Left ventricle myocardium inferior (tissue), 1 donor: ENCODE results near the gene TUBGCP4. TPM values are rescaled to one million over a fixed set of nuclear protein-coding genes. Genes with fewer than 3 reads are reported as not detected.

Source experiments
- DNase-seq: peaks from one replicate; pipeline ENCODE4 v3.0.0-alpha.2; 2020
- H3K27ac ChIP-seq: fragments of 200-600 bp; replicated peaks from 2 replicates; pipeline ENCODE4 v1.8.0; 2021
- H3K27me3 ChIP-seq: fragments of 200-600 bp; 2 replicates; pipeline ENCODE4 v1.8.0; 2021; ENCODE audit warnings: low read depth
- H3K36me3 ChIP-seq: fragments of 200-600 bp; 2 replicates; pipeline ENCODE4 v1.8.0; 2021
- H3K4me1 ChIP-seq: fragments of 200-600 bp; 2 replicates; pipeline ENCODE4 v1.8.0; 2021
- H3K4me3 ChIP-seq: fragments of 200-600 bp; 2 replicates; pipeline ENCODE4 v1.8.0; 2021; ENCODE audit warnings: mild to moderate bottlenecking, moderate library complexity
- H3K9me3 ChIP-seq: fragments of 200-600 bp; replicated peaks from 2 replicates; pipeline ENCODE4 v1.8.0; 2021
- intact Hi-C: fragments of 100-400 bp; cut with micrococcal nuclease; formaldehyde crosslinking; loops from one replicate; pipeline ENCODE4 v1.11.0; 2022
- total RNA-seq: library from RNA; stranded (reverse); fragmentation: NEBNext Ultra II Directional; extraction: Animal tissue kit (Norgen Biotek cat#: 25700); gene quantifications from one replicate; pipeline ENCODE4 v1.2.1, GENCODE V29; 2021
- TF ChIP-seq, protein P1 (sequence below): fragments of 200-600 bp; IDR thresholded peaks from 2 replicates; pipeline ENCODE4 v1.8.0; 2021; ENCODE audit warnings: antibody characterized with exemption, mild to moderate bottlenecking, borderline replicate concordance
- donor health status: DM: no; HTN: yes; CAD: no; lungs with severe emphysema.

The TUBGCP4 gene
- total RNA-seq, 1 donor from 2014 or later, result 10.8 TPM

DNA sequence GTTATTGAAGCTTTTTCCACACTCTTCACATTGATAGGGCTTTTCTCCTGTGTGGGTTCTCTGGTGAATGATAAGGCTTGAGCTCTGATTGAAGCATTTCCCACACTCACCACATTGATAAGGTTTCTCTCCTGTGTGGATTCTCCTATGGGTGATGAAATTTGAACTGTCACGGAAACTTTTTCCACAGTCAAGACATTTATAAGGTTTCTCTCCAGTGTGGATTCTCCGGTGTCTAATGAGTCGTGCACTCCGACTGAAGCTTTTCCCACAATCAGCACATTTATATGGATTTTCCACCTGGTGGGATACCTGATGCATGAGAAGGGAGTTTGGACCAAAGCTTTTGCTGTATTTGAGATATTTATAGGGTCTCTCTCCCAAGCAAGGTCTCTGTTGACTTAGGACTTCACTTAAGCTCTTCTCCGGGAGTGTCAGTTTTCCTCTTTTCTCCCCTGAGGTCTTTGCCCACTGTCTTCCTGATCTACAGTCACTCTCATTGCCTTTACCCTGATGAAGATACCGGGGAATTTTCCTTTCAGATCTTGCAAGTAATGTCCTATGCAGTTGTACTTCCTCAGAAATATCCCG lies 9.5 kb upstream of the TUBGCP4 start:
- DNase-seq, result no peak
- no peak overlapping the region for H3K4me3 ChIP-seq
- peaks cover 91% of the 10 kb centered on the region for H3K36me3 ChIP-seq
- peaks cover 88% of the 10 kb centered on the region for H3K9me3 ChIP-seq
- TF ChIP-seq, protein P1, sequence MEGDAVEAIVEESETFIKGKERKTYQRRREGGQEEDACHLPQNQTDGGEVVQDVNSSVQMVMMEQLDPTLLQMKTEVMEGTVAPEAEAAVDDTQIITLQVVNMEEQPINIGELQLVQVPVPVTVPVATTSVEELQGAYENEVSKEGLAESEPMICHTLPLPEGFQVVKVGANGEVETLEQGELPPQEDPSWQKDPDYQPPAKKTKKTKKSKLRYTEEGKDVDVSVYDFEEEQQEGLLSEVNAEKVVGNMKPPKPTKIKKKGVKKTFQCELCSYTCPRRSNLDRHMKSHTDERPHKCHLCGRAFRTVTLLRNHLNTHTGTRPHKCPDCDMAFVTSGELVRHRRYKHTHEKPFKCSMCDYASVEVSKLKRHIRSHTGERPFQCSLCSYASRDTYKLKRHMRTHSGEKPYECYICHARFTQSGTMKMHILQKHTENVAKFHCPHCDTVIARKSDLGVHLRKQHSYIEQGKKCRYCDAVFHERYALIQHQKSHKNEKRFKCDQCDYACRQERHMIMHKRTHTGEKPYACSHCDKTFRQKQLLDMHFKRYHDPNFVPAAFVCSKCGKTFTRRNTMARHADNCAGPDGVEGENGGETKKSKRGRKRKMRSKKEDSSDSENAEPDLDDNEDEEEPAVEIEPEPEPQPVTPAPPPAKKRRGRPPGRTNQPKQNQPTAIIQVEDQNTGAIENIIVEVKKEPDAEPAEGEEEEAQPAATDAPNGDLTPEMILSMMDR, result no peak
- intact Hi-C loops, result no loop called here
- no peaks in the 10 kb centered on the region for H3K4me1 ChIP-seq
- H3K27me3 ChIP-seq, result no peaks in the 10 kb centered on the region
- no peak overlapping the region for H3K27ac ChIP-seq

DNA sequence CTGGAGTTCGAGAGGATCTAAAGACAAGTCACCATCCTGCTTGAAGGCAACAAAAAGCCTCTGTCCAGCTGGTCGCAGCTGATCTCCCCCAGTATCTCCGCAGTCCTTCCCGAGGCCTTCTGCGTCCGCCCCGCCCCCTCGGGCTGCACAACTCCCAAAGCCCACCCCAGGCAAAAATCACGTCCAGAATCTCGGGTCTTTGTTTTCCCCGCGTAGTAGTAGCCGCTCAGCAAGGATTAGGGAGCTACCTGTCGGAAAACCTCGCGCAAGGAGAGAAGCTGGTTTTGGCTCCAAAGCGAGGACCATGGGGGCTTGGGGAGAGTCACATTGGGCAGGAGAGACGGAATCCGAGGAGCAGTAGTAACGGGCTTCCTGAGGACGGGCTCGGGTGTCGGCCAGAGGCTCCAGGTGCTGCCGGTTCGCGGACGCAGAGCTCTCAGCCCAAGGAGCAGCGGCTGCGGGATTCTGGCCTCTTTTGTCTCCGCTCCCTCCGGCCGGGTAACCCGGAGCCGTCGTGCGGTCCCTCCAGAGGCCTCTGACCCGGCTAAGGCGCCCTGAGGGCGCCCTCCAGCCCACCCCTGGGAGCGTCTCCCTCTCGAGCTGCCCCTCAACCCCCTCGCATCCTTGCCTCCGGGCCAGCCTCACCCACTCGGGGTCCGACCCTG lies 459 bp upstream of the TUBGCP4 start:
- Histone ChIP-seq H3K4me1 (peaks cover 38% of the 10 kb centered on the region), H3K36me3 (peaks cover 28% of the 10 kb centered on the region), H3K9me3 (peaks cover 7% of the 10 kb centered on the region), H3K27ac (peak overlapping the region; percentile 83), H3K4me3 (peak overlapping the region; percentile 87), H3K27me3 (no peaks in the 10 kb centered on the region)
- TF ChIP-seq, protein P1, result no peak
- peak; percentile 15 for DNase-seq
- intact Hi-C loops, result no loop called here

DNA sequence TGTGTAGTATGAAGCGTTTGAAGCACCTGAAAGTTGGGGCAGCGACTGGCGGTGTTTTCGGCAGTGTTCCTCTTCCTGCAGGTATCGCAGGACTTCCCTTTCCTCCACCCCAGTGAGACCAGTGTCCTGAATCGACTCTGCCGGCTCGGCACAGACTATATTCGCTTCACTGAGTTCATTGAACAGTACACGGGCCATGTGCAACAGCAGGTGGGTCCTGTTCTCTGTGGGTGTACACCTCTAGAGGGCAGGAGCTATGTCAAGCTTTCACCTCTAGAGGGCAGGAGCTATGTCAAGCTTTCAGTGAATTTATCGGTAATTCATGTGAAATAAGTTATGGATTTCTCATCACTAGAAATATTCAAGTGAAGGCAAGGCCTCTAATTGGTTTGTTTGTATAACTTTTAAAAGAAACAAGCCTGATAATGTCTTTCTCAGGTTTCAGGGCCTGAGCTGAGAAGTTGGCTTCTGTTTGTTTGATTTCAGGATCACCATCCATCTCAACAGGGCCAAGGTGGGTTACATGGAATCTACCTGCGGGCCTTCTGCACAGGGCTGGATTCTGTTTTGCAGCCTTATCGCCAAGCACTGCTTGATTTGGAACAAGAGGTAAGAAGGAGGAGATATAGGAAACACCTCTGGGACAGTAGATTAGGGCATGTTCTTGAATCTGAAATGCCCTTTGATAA lies 5.3 kb downstream of the TUBGCP4 start:
- H3K4me1 ChIP-seq, result peaks cover 12% of the 10 kb centered on the region
- no peaks in the 10 kb centered on the region for H3K27me3 ChIP-seq
- TF ChIP-seq, protein P1, result peak; percentile 74
- H3K27ac ChIP-seq, result no peak overlapping the region
- intact Hi-C loops, result no loop called here
- H3K4me3 ChIP-seq, result no peak overlapping the region
- no peak for DNase-seq
- peaks cover 41% of the 10 kb centered on the region for H3K36me3 ChIP-seq
- no peaks in the 10 kb centered on the region for H3K9me3 ChIP-seq

DNA sequence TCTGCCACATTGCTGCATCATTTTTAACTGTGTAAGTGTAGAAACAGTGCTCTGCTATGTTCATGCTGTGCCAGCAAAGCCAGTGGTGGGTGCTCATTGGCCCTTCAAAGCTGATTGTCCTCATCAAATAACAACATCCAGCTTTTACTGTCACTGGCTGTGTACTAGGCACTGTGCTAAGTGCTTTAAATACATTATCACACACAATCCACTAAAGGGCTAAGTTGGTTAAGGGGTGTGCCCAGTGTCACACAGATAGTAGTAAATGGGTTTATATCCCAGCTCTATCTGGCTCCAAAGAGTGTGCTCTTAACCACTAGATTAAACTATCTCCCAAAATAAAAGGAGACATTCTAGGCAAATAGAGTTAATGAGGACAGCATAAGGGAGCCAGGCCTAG lies 7.7 kb downstream of the TUBGCP4 start:
- Histone ChIP-seq H3K9me3 (no peaks in the 10 kb centered on the region), H3K4me3 (no peak overlapping the region), H3K4me1 (no peaks in the 10 kb centered on the region), H3K27me3 (no peaks in the 10 kb centered on the region), H3K27ac (no peak overlapping the region), H3K36me3 (peaks cover 57% of the 10 kb centered on the region)
- TF ChIP-seq, protein P1, result no peak
- DNase-seq, result no peak
- intact Hi-C loops, result no loop called here

DNA sequence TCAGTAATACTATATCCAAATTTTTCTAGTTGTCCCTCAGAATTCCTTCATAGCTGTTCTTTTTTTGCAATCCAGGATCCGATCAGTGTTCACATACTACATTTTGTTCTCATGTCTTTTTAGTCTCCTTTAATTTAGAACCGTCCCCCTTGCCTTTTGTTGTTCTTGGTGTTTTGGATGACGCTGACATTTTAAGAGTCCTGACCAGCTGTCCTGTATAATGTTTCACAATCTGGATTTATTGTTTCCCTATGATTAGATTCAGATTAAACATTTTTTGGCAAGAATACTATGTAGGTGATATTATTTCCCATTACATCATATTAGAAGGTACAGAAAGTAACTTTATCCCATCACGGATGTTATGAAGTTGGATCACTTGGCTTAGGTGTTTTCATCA lies 11.4 kb downstream of the TUBGCP4 start:
- TF ChIP-seq, protein P1, result no peak
- intact Hi-C loops, result no loop called here

More for the DNA sequence above, 11.4 kb downstream of the TUBGCP4 start:
- Histone ChIP-seq H3K36me3 (peaks cover 86% of the 10 kb centered on the region), H3K9me3 (no peaks in the 10 kb centered on the region), H3K27me3 (no peaks in the 10 kb centered on the region), H3K4me1 (no peaks in the 10 kb centered on the region), H3K27ac (no peak overlapping the region), H3K4me3 (no peak overlapping the region)
- DNase-seq, result no peak
